ENCODE data around the gene INPP4B. TPM values are rescaled to one million over a fixed set of nuclear protein-coding genes. Genes with fewer than 3 reads are reported as not detected.

INPP4B gene
- total RNA-seq, 1 experiment from 2014 or later: 14.3 TPM

GRCh38 chr4:142324572-142324971 lies 521.5 kb downstream of the INPP4B start:
- Histone ChIP-seq H3K27me3 (ENCODE audit: insufficient read depth, low read length) (no peaks in the 10 kb centered on the region), H3K9me2 (ENCODE audit: insufficient read depth) (no peaks in the 10 kb centered on the region), H3K9me3 (ENCODE audit: control insufficient read depth in 1 of 2, insufficient read depth in 1 of 2, low read depth in 1 of 2, low read length in 2 of 2) (no peaks in the 10 kb centered on the region), H3K4me1 (ENCODE audit: control insufficient read depth in 1 of 2, insufficient read depth in 2 of 2, low read length in 2 of 2) (no peaks in the 10 kb centered on the region), H3K79me2 (ENCODE audit: insufficient read depth, low read length) (no peaks in the 10 kb centered on the region), H3K36me3 (ENCODE audit: control insufficient read depth in 1 of 2, insufficient read depth in 2 of 2, low read length in 2 of 2) (no peaks in the 10 kb centered on the region), H2AFZ (ENCODE audit: low read depth, low read length, poor library complexity, severe bottlenecking) (no peak overlapping the region), H3K4me3 (replicated peaks in 1 of 2; ENCODE audit: low read depth in 1 of 2, low read length in 2 of 2) (no peak overlapping the region), H3K27ac (ENCODE audit: low read depth, low read length) (no peak overlapping the region), H3K4me2 (ENCODE audit: low read length) (no peak overlapping the region), H3K9ac (ENCODE audit: low read length) (no peak overlapping the region), H4K20me1 (ENCODE audit: insufficient read depth) (no peaks in the 10 kb centered on the region)
- TF ChIP-seq SP1 (IDR thresholded peaks at IDR 0.05; ENCODE audit: low read depth): no peak
- DNase-seq (ENCODE audit: low read depth, low spot score) (no peak), ATAC-seq (no peak)
- no TSS peak for BruUV-seq (replicated peaks)
- ChIA-PET CTCF (no interaction called here), RAD21 (ENCODE audit: low non-redundant PET in 1 of 2, low total read pairs in 2 of 2, uncharacterized antibody in 2 of 2, unreplicated experiment in 2 of 2) (no interaction called here), POLR2A (no interaction called here)
- intact Hi-C loops (cut with micrococcal nuclease): no loop called here

GRCh38 chr4:142322996-142323395 lies 523.1 kb downstream of the INPP4B start:
- Histone ChIP-seq H3K27ac (ENCODE audit: low read depth, low read length) (no peak overlapping the region), H3K27me3 (ENCODE audit: insufficient read depth, low read length) (no peaks in the 10 kb centered on the region), H3K4me1 (ENCODE audit: control insufficient read depth in 1 of 2, insufficient read depth in 2 of 2, low read length in 2 of 2) (no peaks in the 10 kb centered on the region), H3K9me2 (ENCODE audit: insufficient read depth) (no peaks in the 10 kb centered on the region), H3K9ac (ENCODE audit: low read length) (no peak overlapping the region), H3K79me2 (ENCODE audit: insufficient read depth, low read length) (no peaks in the 10 kb centered on the region), H3K36me3 (ENCODE audit: control insufficient read depth in 1 of 2, insufficient read depth in 2 of 2, low read length in 2 of 2) (no peaks in the 10 kb centered on the region), H3K9me3 (ENCODE audit: control insufficient read depth in 1 of 2, insufficient read depth in 1 of 2, low read depth in 1 of 2, low read length in 2 of 2) (no peaks in the 10 kb centered on the region), H2AFZ (ENCODE audit: low read depth, low read length, poor library complexity, severe bottlenecking) (no peak overlapping the region), H4K20me1 (ENCODE audit: insufficient read depth) (no peaks in the 10 kb centered on the region), H3K4me2 (ENCODE audit: low read length) (no peak overlapping the region), H3K4me3 (replicated peaks in 1 of 2; ENCODE audit: low read depth in 1 of 2, low read length in 2 of 2) (no peak overlapping the region)
- intact Hi-C loops (cut with micrococcal nuclease): no loop called here
- no peak for DNase-seq (ENCODE audit: low read depth, low spot score)
- no TSS peak for BruUV-seq (replicated peaks)
- ChIA-PET POLR2A (no interaction called here), RAD21 (ENCODE audit: low non-redundant PET in 1 of 2, low total read pairs in 2 of 2, uncharacterized antibody in 2 of 2, unreplicated experiment in 2 of 2) (no interaction called here), CTCF (no interaction called here)
- no peak for TF ChIP-seq MAX (IDR thresholded peaks at IDR 0.05)
- no peak for TF ChIP-seq POLR2A (IDR thresholded peaks at IDR 0.05; ENCODE audit: borderline replicate concordance, extremely low read depth, insufficient read depth, insufficient read length)
- TF ChIP-seq JUND (IDR thresholded peaks at IDR 0.05): no peak
- TF ChIP-seq YY1 (IDR thresholded peaks at IDR 0.05; ENCODE audit: extremely low read depth, insufficient replicate concordance, low read depth, low read length): no peak
- TF ChIP-seq REST (IDR thresholded peaks at IDR 0.05; ENCODE audit: low read depth): no peak
- ATAC-seq: no peak
